MM.1S (cell line): ENCODE measurements around the gene ZNF136.

Experiments used
- DNase-seq: peaks from one replicate; pipeline ENCODE4 v3.0.0-alpha.2; 2015
- H2AFZ ChIP-seq: fragments of 300-600 bp; sonication (generic); 2 replicates; pipeline ENCODE4 v1.6.0; 2016; ENCODE audit warnings: antibody characterized with exemption, low read length
- H3F3A ChIP-seq: fragments of 300-600 bp; sonication (generic); 2 replicates; pipeline ENCODE4 v1.6.1; 2016; ENCODE audit warnings: mild to moderate bottlenecking, antibody characterized with exemption, low read length, moderate library complexity, mixed read lengths; ENCODE audit not compliant: insufficient read depth
- H3K27ac ChIP-seq: fragments of 300-600 bp; sonication (generic); 2 replicates; pipeline ENCODE4 v1.5.1; 2016; ENCODE audit warnings: mild to moderate bottlenecking, low read length
- H3K27me3 ChIP-seq: fragments of 300-600 bp; sonication (generic); replicated peaks from 2 replicates; pipeline ENCODE4 v1.6.0; 2016; ENCODE audit warnings: low read length; ENCODE audit not compliant: insufficient read depth
- H3K36me3 ChIP-seq: fragments of 300-600 bp; sonication (generic); replicated peaks from 2 replicates; pipeline ENCODE4 v1.6.1; 2016; ENCODE audit warnings: mild to moderate bottlenecking, low read length, mixed read lengths; ENCODE audit not compliant: insufficient read depth
- H3K4me1 ChIP-seq: fragments of 300-600 bp; sonication (generic); 2 replicates; pipeline ENCODE4 v1.6.1; 2016; ENCODE audit warnings: low read length, mixed read lengths
- H3K4me2 ChIP-seq: fragments of 300-600 bp; sonication (generic); 2 replicates; pipeline ENCODE4 v1.6.0; 2016; ENCODE audit warnings: low read depth, low read length
- H3K4me3 ChIP-seq: fragments of 300-600 bp; sonication (generic); 2 replicates; pipeline ENCODE4 v1.5.1; 2016; ENCODE audit warnings: low read length, mixed read lengths
- H3K79me2 ChIP-seq: fragments of 300-600 bp; sonication (generic); 2 replicates; pipeline ENCODE4 v1.6.1; 2016; ENCODE audit warnings: mixed run types, low read length, mixed read lengths
- H3K9ac ChIP-seq: fragments of 300-600 bp; sonication (generic); 2 replicates; pipeline ENCODE4 v1.6.1; 2016; ENCODE audit warnings: low read length, mixed read lengths
- H3K9me2 ChIP-seq: fragments of 300-600 bp; sonication (generic); replicated peaks from 2 replicates; pipeline ENCODE4 v1.6.1; 2016; ENCODE audit warnings: mild to moderate bottlenecking, low read length, mixed read lengths; ENCODE audit not compliant: insufficient read depth
- H3K9me3 ChIP-seq: fragments of 300-600 bp; sonication (generic); replicated peaks from 2 replicates; pipeline ENCODE4 v1.6.1; 2016; ENCODE audit warnings: mild to moderate bottlenecking, low read length, mixed read lengths; ENCODE audit not compliant: insufficient read depth
- H4K20me1 ChIP-seq: fragments of 300-600 bp; sonication (generic); 2 replicates; pipeline ENCODE4 v1.6.1; 2016; ENCODE audit warnings: mild to moderate bottlenecking, low read length, moderate library complexity, mixed read lengths; ENCODE audit not compliant: insufficient read depth
- EZH2 ChIP-seq: fragments of 300-600 bp; sonication (generic); optimal IDR thresholded peaks from 2 replicates; pipeline ENCODE3; 2017; ENCODE audit warnings: low read depth, mild to moderate bottlenecking, antibody characterized with exemption, low read length, mixed read lengths
- EZH2phosphoT487 ChIP-seq: fragments of 300-600 bp; sonication (generic); IDR thresholded peaks from 2 replicates; pipeline ENCODE4 v1.6.1; 2018; ENCODE audit warnings: antibody characterized with exemption, low read length
- TF ChIP-seq, protein P1 (sequence below): fragments of 300-600 bp; sonication (generic); IDR thresholded peaks from 2 replicates; pipeline ENCODE4 v1.5.1; 2016; ENCODE audit warnings: antibody characterized with exemption, low read length, mixed read lengths

ZNF136 gene

DNA sequence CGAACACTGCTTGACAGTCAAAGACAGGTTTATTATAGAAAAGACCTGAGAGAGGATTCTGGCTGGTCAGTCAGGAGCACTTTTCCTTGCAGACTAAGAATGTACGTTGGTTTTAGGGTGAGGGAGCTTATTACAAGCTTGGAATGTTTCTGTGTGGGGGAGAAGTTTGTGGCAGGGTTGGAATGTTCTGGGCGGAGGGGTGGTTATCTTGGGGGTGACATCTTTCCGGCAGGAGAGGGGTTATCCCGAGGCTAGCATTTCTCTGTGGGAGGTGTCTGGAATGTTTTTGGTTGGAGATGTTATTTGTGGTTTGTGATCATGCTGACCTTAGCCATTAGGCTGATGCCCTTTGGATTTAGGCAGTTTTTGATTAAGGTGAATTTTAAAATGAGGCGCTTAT is 61.8 kb downstream of the ZNF136 start:
- TF ChIP-seq EZH2 (no peak), EZH2phosphoT487 (no peak)
- TF ChIP-seq, protein P1, sequence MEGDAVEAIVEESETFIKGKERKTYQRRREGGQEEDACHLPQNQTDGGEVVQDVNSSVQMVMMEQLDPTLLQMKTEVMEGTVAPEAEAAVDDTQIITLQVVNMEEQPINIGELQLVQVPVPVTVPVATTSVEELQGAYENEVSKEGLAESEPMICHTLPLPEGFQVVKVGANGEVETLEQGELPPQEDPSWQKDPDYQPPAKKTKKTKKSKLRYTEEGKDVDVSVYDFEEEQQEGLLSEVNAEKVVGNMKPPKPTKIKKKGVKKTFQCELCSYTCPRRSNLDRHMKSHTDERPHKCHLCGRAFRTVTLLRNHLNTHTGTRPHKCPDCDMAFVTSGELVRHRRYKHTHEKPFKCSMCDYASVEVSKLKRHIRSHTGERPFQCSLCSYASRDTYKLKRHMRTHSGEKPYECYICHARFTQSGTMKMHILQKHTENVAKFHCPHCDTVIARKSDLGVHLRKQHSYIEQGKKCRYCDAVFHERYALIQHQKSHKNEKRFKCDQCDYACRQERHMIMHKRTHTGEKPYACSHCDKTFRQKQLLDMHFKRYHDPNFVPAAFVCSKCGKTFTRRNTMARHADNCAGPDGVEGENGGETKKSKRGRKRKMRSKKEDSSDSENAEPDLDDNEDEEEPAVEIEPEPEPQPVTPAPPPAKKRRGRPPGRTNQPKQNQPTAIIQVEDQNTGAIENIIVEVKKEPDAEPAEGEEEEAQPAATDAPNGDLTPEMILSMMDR: no peak
- Histone ChIP-seq H3K4me2 (no peak overlapping the region), H3K79me2 (no peaks in the 10 kb centered on the region), H3K36me3 (no peaks in the 10 kb centered on the region), H3K9me2 (no peaks in the 10 kb centered on the region), H2AFZ (no peak overlapping the region), H3F3A (no peaks in the 10 kb centered on the region), H3K9ac (no peak overlapping the region), H3K27ac (no peak overlapping the region), H3K27me3 (no peaks in the 10 kb centered on the region), H3K9me3 (no peaks in the 10 kb centered on the region), H3K4me3 (no peak overlapping the region), H4K20me1 (no peaks in the 10 kb centered on the region), H3K4me1 (no peaks in the 10 kb centered on the region)
- no peak for DNase-seq

DNA sequence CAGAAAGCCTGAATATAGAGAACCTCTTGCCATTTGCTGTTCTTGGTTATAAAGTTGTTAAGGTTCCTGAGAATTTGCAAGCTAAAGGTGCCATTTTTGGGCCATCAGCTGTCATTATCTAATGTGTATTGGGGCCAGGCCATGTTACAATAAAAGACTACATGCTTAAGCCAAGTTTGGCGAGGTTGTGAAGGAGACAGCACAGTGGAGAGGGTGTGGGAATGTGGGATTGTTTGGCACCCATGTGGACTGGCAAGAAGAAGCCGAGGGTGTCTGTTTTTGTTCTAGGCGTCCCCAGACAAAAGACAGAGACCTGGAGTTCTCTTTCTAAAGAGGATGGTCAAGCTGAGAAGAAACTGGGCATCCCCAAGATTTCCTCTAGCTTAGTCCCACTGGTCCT is 67.1 kb downstream of the ZNF136 start:
- no peaks in the 10 kb centered on the region for H4K20me1 ChIP-seq
- no peaks in the 10 kb centered on the region for H3K36me3 ChIP-seq
- H3K9me3 ChIP-seq: no peaks in the 10 kb centered on the region
- no peaks in the 10 kb centered on the region for H3F3A ChIP-seq
- no peak overlapping the region for H2AFZ ChIP-seq
- H3K4me1 ChIP-seq: no peaks in the 10 kb centered on the region
- H3K27me3 ChIP-seq: no peaks in the 10 kb centered on the region
- no peaks in the 10 kb centered on the region for H3K9me2 ChIP-seq
- H3K79me2 ChIP-seq: no peaks in the 10 kb centered on the region
- no peak overlapping the region for H3K4me3 ChIP-seq
- no peak for TF ChIP-seq EZH2
- TF ChIP-seq, protein P1: no peak
- TF ChIP-seq EZH2phosphoT487: no peak
- DNase-seq: no peak
- no peak overlapping the region for H3K4me2 ChIP-seq
- H3K9ac ChIP-seq: no peak overlapping the region
- H3K27ac ChIP-seq: no peak overlapping the region

DNA sequence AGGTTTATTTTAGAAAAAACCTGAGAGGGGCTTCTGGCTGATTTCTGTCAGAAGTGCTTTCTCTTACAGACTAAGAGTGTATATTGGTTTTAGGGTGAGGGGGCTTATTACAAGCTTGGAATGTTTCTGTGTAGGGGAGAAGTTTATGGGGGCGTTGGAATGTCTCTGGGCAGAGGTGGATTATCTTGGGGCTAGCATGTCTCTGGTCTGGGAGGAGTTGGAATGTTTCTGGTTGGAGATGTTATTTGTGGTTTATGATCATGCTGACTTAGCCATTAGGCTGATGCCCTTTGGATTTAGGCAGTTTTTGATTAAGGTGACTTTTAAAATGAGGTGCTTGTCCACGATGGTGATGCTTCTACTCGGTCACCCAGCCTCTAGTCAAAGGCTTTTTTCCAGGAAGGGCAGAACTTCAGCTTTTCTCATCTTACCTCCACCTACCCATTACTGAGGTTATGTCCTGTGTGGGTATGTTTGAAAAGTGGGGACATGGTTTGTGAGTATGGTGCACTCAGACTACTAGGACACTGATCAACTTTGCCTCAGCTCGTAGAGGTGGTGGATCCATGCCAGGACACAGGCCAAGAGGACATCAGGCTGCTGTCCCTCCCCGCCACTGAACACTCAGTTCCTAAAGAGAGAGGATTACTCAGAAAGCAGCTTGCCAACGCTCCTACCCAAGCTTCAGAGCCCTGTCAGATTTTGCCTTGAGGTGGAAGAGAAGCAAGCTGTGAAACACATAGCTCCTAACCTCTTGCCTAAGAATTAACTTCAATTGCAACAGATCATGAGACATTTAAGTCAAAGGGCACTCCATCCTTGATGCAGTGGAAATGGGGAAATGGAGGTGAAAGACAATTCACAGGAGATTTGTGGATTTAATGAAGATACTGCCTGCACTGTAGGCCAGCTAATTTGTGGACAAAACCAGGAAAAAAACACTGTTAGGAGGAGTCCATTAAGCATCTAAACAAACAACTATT is 68.1 kb downstream of the ZNF136 start:
- Histone ChIP-seq H2AFZ (no peak overlapping the region), H3K4me2 (no peak overlapping the region), H3K36me3 (no peaks in the 10 kb centered on the region), H3K9me2 (no peaks in the 10 kb centered on the region), H3K79me2 (no peaks in the 10 kb centered on the region), H3K27ac (no peak overlapping the region), H3K27me3 (no peaks in the 10 kb centered on the region), H3K9me3 (no peaks in the 10 kb centered on the region), H3F3A (no peaks in the 10 kb centered on the region), H3K4me1 (no peaks in the 10 kb centered on the region), H3K9ac (no peak overlapping the region), H3K4me3 (no peak overlapping the region), H4K20me1 (no peaks in the 10 kb centered on the region)
- DNase-seq: no peak
- TF ChIP-seq EZH2 (no peak), EZH2phosphoT487 (no peak)
- TF ChIP-seq, protein P1: no peak
